Adrenal gland (tissue), 5 donors: Measurements from ENCODE around the gene GAK.

Experiments used
- POLR2A ChIP-seq, 2 donors: fragments of 450-650 bp; IDR thresholded peaks; one replicate each; pipeline ENCODE4 v1.6.1; 2017; ENCODE audit warnings: antibody characterized with exemption in 2 of 2, mild to moderate bottlenecking in 2 of 2, moderate library complexity in 1 of 2
- TF ChIP-seq, protein P1 (sequence below), 6 experiments: fragments of 450-650 bp in 4 of 6; fragments of 200-600 bp in 2 of 6; sonication (generic) in 1 of 6; IDR thresholded peaks; 1 replicate in 5 of 6; 2 replicates in 1 of 6; pipeline versions ENCODE4 v1.5.1 to v1.8.0; 2016 to 2021; ENCODE audit warnings: antibody characterized with exemption in 6 of 6, mild to moderate bottlenecking in 2 of 6, moderate library complexity in 1 of 6
- donor health status: DM: no; HTN: no; CAD: no.

DNA sequence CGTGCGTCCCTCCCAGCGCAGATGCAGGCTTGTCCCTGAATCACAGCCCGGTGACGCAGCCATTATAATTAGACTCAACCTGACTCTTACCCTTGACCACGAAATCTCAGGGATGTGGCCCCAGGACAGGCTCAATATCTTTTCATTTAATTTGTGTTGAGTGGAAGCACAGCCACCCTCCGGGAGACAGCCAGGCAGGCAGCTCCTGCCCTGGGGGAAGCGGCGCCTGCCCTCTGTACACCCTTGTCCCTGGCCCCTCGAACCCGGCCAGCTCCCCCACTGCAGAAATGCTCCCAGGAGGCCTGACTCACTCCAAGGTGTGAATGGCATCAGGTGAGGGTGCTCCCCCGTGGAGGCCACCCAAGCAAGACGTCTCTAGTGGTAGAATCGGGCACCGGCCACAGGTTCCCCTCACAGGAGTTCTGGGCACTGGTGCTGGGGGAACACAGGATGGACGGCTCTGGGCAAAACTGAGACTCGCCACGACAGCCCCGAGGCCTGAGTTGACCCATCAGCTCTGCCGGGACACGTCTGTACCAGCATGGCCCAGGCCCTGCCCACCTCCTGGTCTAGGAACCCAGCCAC is 108.8 kb downstream of the GAK start:
- TF ChIP-seq, protein P1, sequence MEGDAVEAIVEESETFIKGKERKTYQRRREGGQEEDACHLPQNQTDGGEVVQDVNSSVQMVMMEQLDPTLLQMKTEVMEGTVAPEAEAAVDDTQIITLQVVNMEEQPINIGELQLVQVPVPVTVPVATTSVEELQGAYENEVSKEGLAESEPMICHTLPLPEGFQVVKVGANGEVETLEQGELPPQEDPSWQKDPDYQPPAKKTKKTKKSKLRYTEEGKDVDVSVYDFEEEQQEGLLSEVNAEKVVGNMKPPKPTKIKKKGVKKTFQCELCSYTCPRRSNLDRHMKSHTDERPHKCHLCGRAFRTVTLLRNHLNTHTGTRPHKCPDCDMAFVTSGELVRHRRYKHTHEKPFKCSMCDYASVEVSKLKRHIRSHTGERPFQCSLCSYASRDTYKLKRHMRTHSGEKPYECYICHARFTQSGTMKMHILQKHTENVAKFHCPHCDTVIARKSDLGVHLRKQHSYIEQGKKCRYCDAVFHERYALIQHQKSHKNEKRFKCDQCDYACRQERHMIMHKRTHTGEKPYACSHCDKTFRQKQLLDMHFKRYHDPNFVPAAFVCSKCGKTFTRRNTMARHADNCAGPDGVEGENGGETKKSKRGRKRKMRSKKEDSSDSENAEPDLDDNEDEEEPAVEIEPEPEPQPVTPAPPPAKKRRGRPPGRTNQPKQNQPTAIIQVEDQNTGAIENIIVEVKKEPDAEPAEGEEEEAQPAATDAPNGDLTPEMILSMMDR (IDR thresholded peaks at IDR 0.05) = no peak
- no peak for TF ChIP-seq POLR2A (IDR thresholded peaks at IDR 0.05)
